GM19324 (cell line): ENCODE results near the gene HDAC8.
"Not testable (repeated sequence)": the region's sequence is repeated elsewhere in the genome, so short reads cannot be mapped to it uniquely, and the experiment has no call there.

Experiments
- ATAC-seq: cut with Tn5 transposase; IDR thresholded peaks from one replicate; pipeline ENCODE4 v1.9.1; 2021; ENCODE audit warnings: mild to moderate bottlenecking, moderate library complexity; ENCODE audit not compliant: unreplicated experiment, low FRiP score

Gene HDAC8

GRCh38 chrX:72539822-72540221 is 32.8 kb downstream of the HDAC8 start:
- ATAC-seq = no peak

- no peak for ATAC-seq
Observed at GRCh38 chrX:72536542-72536941, 36.1 kb downstream of the HDAC8 start.

GRCh38 chrX:72532366-72532765 is 40.3 kb downstream of the HDAC8 start:
- ATAC-seq = no peak

GRCh38 chrX:72526534-72527508 is 45.8 kb downstream of the HDAC8 start:
- ATAC-seq = no peak

- ATAC-seq = no peak
Observed at GRCh38 chrX:72498782-72499181, 73.9 kb downstream of the HDAC8 start.

- no peak for ATAC-seq
Observed at GRCh38 chrX:72495046-72495445, 77.6 kb downstream of the HDAC8 start.

- no peak for ATAC-seq
Observed at GRCh38 chrX:72492499-72492898, 80.1 kb downstream of the HDAC8 start.

- ATAC-seq = not testable (repeated sequence)
Observed at GRCh38 chrX:72490221-72490620, 82.4 kb downstream of the HDAC8 start.

- ATAC-seq = no peak
Observed at GRCh38 chrX:72487661-72488060, 85.0 kb downstream of the HDAC8 start.

GRCh38 chrX:72479324-72480274 is 93.0 kb downstream of the HDAC8 start:
- no peak for ATAC-seq

GRCh38 chrX:72478853-72479252 is 93.8 kb downstream of the HDAC8 start:
- ATAC-seq = no peak

- ATAC-seq = no peak
Observed at GRCh38 chrX:72478351-72478750, 94.3 kb downstream of the HDAC8 start.

GRCh38 chrX:72477781-72478181 is 94.9 kb downstream of the HDAC8 start:
- no peak for ATAC-seq

GRCh38 chrX:72477376-72477775 is 95.3 kb downstream of the HDAC8 start:
- ATAC-seq = no peak

GRCh38 chrX:72475952-72476668 is 96.5 kb downstream of the HDAC8 start:
- ATAC-seq = no peak

GRCh38 chrX:72475338-72475737 is 97.3 kb downstream of the HDAC8 start:
- no peak for ATAC-seq

GRCh38 chrX:72470532-72471223 is 102.0 kb downstream of the HDAC8 start:
- ATAC-seq = no peak

- no peak for ATAC-seq
Observed at GRCh38 chrX:72470117-72470516, 102.5 kb downstream of the HDAC8 start.

GRCh38 chrX:72468607-72469006 is 104.0 kb downstream of the HDAC8 start:
- no peak for ATAC-seq

- ATAC-seq = no peak
Observed at GRCh38 chrX:72467135-72467534, 105.5 kb downstream of the HDAC8 start.
